Sigmoid colon (tissue), 4 donors: ENCODE measurements around the gene KLK12.

Experiments used
- CTCF ChIP-seq, 4 experiments: fragments of 450-650 bp in 3 of 4; fragments of 200-600 bp in 1 of 4; IDR thresholded peaks; one replicate each; pipeline ENCODE4 v1.5.1; 2016 to 2019; ENCODE audit warnings: antibody characterized with exemption in 4 of 4, mild to moderate bottlenecking in 3 of 4, moderate library complexity in 2 of 4
- EP300 ChIP-seq, 4 donors: sonication (generic); formaldehyde crosslinking; IDR thresholded peaks; one replicate each; pipeline ENCODE4 v1.6.1; 2017; ENCODE audit warnings: antibody characterized with exemption in 4 of 4
- POLR2A ChIP-seq, 2 donors: fragments of 450-650 bp; IDR thresholded peaks; one replicate each; pipeline ENCODE4 v1.6.1; 2016; ENCODE audit warnings: antibody characterized with exemption in 2 of 2, mild to moderate bottlenecking in 2 of 2, moderate library complexity in 2 of 2
- POLR2AphosphoS5 ChIP-seq, 4 donors: sonication (generic); formaldehyde crosslinking; IDR thresholded peaks; one replicate each; pipeline ENCODE4 v1.6.1; 2017; ENCODE audit warnings: antibody characterized with exemption in 4 of 4

- TF ChIP-seq CTCF (IDR thresholded peaks at IDR 0.05) = no peak
- TF ChIP-seq EP300 (IDR thresholded peaks at IDR 0.05) = no peak
- TF ChIP-seq POLR2A (IDR thresholded peaks at IDR 0.05) = no peak
- TF ChIP-seq POLR2AphosphoS5 (IDR thresholded peaks at IDR 0.05) = no peak
Observed at GRCh38 chr19:51005248-51005647, 29.6 kb downstream of the KLK12 start.
